ENCODE measurements around the gene KNSTRN.

KNSTRN gene

GRCh38 chr15:40354408-40355171 is 27.9 kb upstream of the KNSTRN start:
- Mint-ChIP-seq H3K27ac (no peak overlapping the region), H3K4me1 (ENCODE audit: low read depth) (peaks cover 6% of the 10 kb centered on the region), H3K4me3 (no peak overlapping the region), H3K36me3 (peaks cover 3% of the 10 kb centered on the region), H3K9me3 (ENCODE audit: low read depth) (no peaks in the 10 kb centered on the region), H3K27me3 (no peaks in the 10 kb centered on the region)

- Mint-ChIP-seq H3K4me1 (ENCODE audit: low read depth) (peaks cover 6% of the 10 kb centered on the region), H3K4me3 (peak overlapping the region; percentile 33), H3K36me3 (peaks cover 3% of the 10 kb centered on the region), H3K27me3 (no peaks in the 10 kb centered on the region), H3K27ac (no peak overlapping the region), H3K9me3 (ENCODE audit: low read depth) (no peaks in the 10 kb centered on the region)
Measured at GRCh38 chr15:40355976-40356585, 26.4 kb upstream of the KNSTRN start.

GRCh38 chr15:40357246-40357645 is 25.3 kb upstream of the KNSTRN start:
- Mint-ChIP-seq H3K4me3 (peak overlapping the region; percentile 72), H3K36me3 (peaks cover 3% of the 10 kb centered on the region), H3K9me3 (ENCODE audit: low read depth) (no peaks in the 10 kb centered on the region), H3K27me3 (no peaks in the 10 kb centered on the region), H3K4me1 (ENCODE audit: low read depth) (peaks cover 6% of the 10 kb centered on the region), H3K27ac (no peak overlapping the region)

GRCh38 chr15:40357723-40358470 is 24.6 kb upstream of the KNSTRN start, which contains the start of gene DISP2:
Gene DISP2 (plus strand): TSS chr15:40358219. CDS start chr15:40358322, 103 bp downstream.
- Mint-ChIP-seq H3K9me3 (ENCODE audit: low read depth) (no peaks in the 10 kb centered on the region), H3K4me1 (ENCODE audit: low read depth) (peaks cover 9% of the 10 kb centered on the region), H3K27me3 (no peaks in the 10 kb centered on the region), H3K4me3 (peak within 1 kb of the TSS; percentile 83), H3K27ac (no peak within 1 kb of the TSS), H3K36me3 (peaks cover 4% of the 10 kb centered on the region)

GRCh38 chr15:40358471-40359353 is 23.8 kb upstream of the KNSTRN start:
- Mint-ChIP-seq H3K4me3 (peak overlapping the region; percentile 83), H3K9me3 (ENCODE audit: low read depth) (no peaks in the 10 kb centered on the region), H3K4me1 (ENCODE audit: low read depth) (peaks cover 13% of the 10 kb centered on the region), H3K36me3 (peaks cover 4% of the 10 kb centered on the region), H3K27me3 (no peaks in the 10 kb centered on the region), H3K27ac (no peak overlapping the region)

GRCh38 chr15:40360015-40360414 is 22.5 kb upstream of the KNSTRN start:
- H3K4me3 Mint-ChIP-seq: no peak overlapping the region
- no peaks in the 10 kb centered on the region for H3K9me3 Mint-ChIP-seq (ENCODE audit: low read depth)
- no peak overlapping the region for H3K27ac Mint-ChIP-seq
- H3K36me3 Mint-ChIP-seq: peaks cover 4% of the 10 kb centered on the region
- peaks cover 13% of the 10 kb centered on the region for H3K4me1 Mint-ChIP-seq (ENCODE audit: low read depth)
- H3K27me3 Mint-ChIP-seq: no peaks in the 10 kb centered on the region

GRCh38 chr15:40361640-40362039 is 20.9 kb upstream of the KNSTRN start:
- Mint-ChIP-seq H3K4me1 (ENCODE audit: low read depth) (peaks cover 20% of the 10 kb centered on the region), H3K27me3 (no peaks in the 10 kb centered on the region), H3K4me3 (no peak overlapping the region), H3K36me3 (peaks cover 4% of the 10 kb centered on the region), H3K27ac (no peak overlapping the region), H3K9me3 (ENCODE audit: low read depth) (no peaks in the 10 kb centered on the region)

- no peaks in the 10 kb centered on the region for H3K9me3 Mint-ChIP-seq (ENCODE audit: low read depth)
- no peak overlapping the region for H3K4me3 Mint-ChIP-seq
- peaks cover 4% of the 10 kb centered on the region for H3K36me3 Mint-ChIP-seq
- no peaks in the 10 kb centered on the region for H3K27me3 Mint-ChIP-seq
- peaks cover 30% of the 10 kb centered on the region for H3K4me1 Mint-ChIP-seq (ENCODE audit: low read depth)
- H3K27ac Mint-ChIP-seq: no peak overlapping the region
Measured at GRCh38 chr15:40363611-40364010, 18.9 kb upstream of the KNSTRN start.

GRCh38 chr15:40364251-40364650 is 18.3 kb upstream of the KNSTRN start:
- H3K4me3 Mint-ChIP-seq: no peak overlapping the region
- H3K4me1 Mint-ChIP-seq (ENCODE audit: low read depth): peaks cover 27% of the 10 kb centered on the region
- no peaks in the 10 kb centered on the region for H3K9me3 Mint-ChIP-seq (ENCODE audit: low read depth)
- no peaks in the 10 kb centered on the region for H3K27me3 Mint-ChIP-seq
- H3K36me3 Mint-ChIP-seq: peaks cover 4% of the 10 kb centered on the region
- H3K27ac Mint-ChIP-seq: no peak overlapping the region

GRCh38 chr15:40365016-40365415 is 17.5 kb upstream of the KNSTRN start:
- Mint-ChIP-seq H3K27me3 (no peaks in the 10 kb centered on the region), H3K4me1 (ENCODE audit: low read depth) (peaks cover 27% of the 10 kb centered on the region), H3K4me3 (no peak overlapping the region), H3K36me3 (peaks cover 4% of the 10 kb centered on the region), H3K9me3 (ENCODE audit: low read depth) (no peaks in the 10 kb centered on the region), H3K27ac (no peak overlapping the region)

GRCh38 chr15:40365624-40366456 is 16.7 kb upstream of the KNSTRN start:
- H3K4me1 Mint-ChIP-seq (ENCODE audit: low read depth): peaks cover 27% of the 10 kb centered on the region
- no peak overlapping the region for H3K27ac Mint-ChIP-seq
- H3K36me3 Mint-ChIP-seq: peaks cover 4% of the 10 kb centered on the region
- peak overlapping the region; percentile 52 for H3K4me3 Mint-ChIP-seq
- no peaks in the 10 kb centered on the region for H3K27me3 Mint-ChIP-seq
- H3K9me3 Mint-ChIP-seq (ENCODE audit: low read depth): no peaks in the 10 kb centered on the region

GRCh38 chr15:40366457-40367370 is 15.8 kb upstream of the KNSTRN start:
- Mint-ChIP-seq H3K27ac (peak overlapping the region; percentile 75), H3K27me3 (no peaks in the 10 kb centered on the region)

GRCh38 chr15:40367371-40367685 is 15.2 kb upstream of the KNSTRN start:
- no peaks in the 10 kb centered on the region for H3K27me3 Mint-ChIP-seq
- H3K36me3 Mint-ChIP-seq: peaks cover 4% of the 10 kb centered on the region
- H3K4me1 Mint-ChIP-seq (ENCODE audit: low read depth): peaks cover 27% of the 10 kb centered on the region
- H3K4me3 Mint-ChIP-seq: peak overlapping the region; percentile 88
- no peaks in the 10 kb centered on the region for H3K9me3 Mint-ChIP-seq (ENCODE audit: low read depth)
- peak overlapping the region; percentile 75 for H3K27ac Mint-ChIP-seq

More at GRCh38 chr15:40366457-40367370, 15.8 kb upstream of the KNSTRN start:
- H3K4me3 Mint-ChIP-seq: peak overlapping the region; percentile 88
- no peaks in the 10 kb centered on the region for H3K9me3 Mint-ChIP-seq (ENCODE audit: low read depth)
- peaks cover 4% of the 10 kb centered on the region for H3K36me3 Mint-ChIP-seq
- peaks cover 27% of the 10 kb centered on the region for H3K4me1 Mint-ChIP-seq (ENCODE audit: low read depth)
